NCI-H1417 treated with DMSO at 0.1 percent for 48 hours (cell line): ENCODE results near the gene NEURL3.
"Not testable (repeated sequence)": the region's sequence is repeated elsewhere in the genome, so short reads cannot be mapped to it uniquely, and the experiment has no call there.

Experiments used
- DNase-seq: peaks from one replicate; lab custom pipeline; 2025; lab: John Stamatoyannopoulos, UW

Gene NEURL3

GRCh38 chr2:96506907-96507240 lies 1.7 kb upstream of the NEURL3 start:
- no peak for DNase-seq

- no peak for DNase-seq
Observed at GRCh38 chr2:96506016-96506906, 1.1 kb upstream of the NEURL3 start.

GRCh38 chr2:96503637-96504243 lies 1.4 kb downstream of the NEURL3 start:
- DNase-seq = no peak

- no peak for DNase-seq
Observed at GRCh38 chr2:96502891-96503636, 2.1 kb downstream of the NEURL3 start.

GRCh38 chr2:96501886-96502810 lies 3.0 kb downstream of the NEURL3 start:
- no peak for DNase-seq

GRCh38 chr2:96501471-96501874 lies 3.7 kb downstream of the NEURL3 start:
- DNase-seq = no peak

- DNase-seq = no peak
Observed at GRCh38 chr2:96500385-96501066, 4.6 kb downstream of the NEURL3 start.

- no peak for DNase-seq
Observed at GRCh38 chr2:96499061-96499960, 5.8 kb downstream of the NEURL3 start.

- not testable (repeated sequence) for DNase-seq
Observed at GRCh38 chr2:96498611-96499010, 6.5 kb downstream of the NEURL3 start.

GRCh38 chr2:96498021-96498431 lies 7.1 kb downstream of the NEURL3 start:
- no peak for DNase-seq

GRCh38 chr2:96495982-96496629 lies 9.1 kb downstream of the NEURL3 start:
- no peak for DNase-seq

- DNase-seq = no peak
Observed at GRCh38 chr2:96494188-96494587, 11.0 kb downstream of the NEURL3 start.

- no peak for DNase-seq
Observed at GRCh38 chr2:96493072-96493471, 12.1 kb downstream of the NEURL3 start.

- DNase-seq = no peak
Observed at GRCh38 chr2:96491860-96492497, 13.2 kb downstream of the NEURL3 start.

GRCh38 chr2:96489663-96490062 lies 15.5 kb downstream of the NEURL3 start:
- DNase-seq = no peak

GRCh38 chr2:96489261-96489660 lies 15.9 kb downstream of the NEURL3 start:
- DNase-seq = no peak

- DNase-seq = no peak
Observed at GRCh38 chr2:96486696-96487095, 18.5 kb downstream of the NEURL3 start.

GRCh38 chr2:96485751-96486651 lies 19.2 kb downstream of the NEURL3 start:
- no peak for DNase-seq
